HG03108 (cell line): ENCODE measurements around the gene MPP3.
"Not testable (repeated sequence)": the region's sequence is repeated elsewhere in the genome, so short reads cannot be mapped to it uniquely, and the experiment has no call there.

Experiments used
- ATAC-seq: cut with Tn5 transposase; IDR thresholded peaks from one replicate; pipeline ENCODE4 v1.9.1; 2021; ENCODE audit warnings: moderate library complexity; ENCODE audit not compliant: unreplicated experiment

The MPP3 gene

DNA sequence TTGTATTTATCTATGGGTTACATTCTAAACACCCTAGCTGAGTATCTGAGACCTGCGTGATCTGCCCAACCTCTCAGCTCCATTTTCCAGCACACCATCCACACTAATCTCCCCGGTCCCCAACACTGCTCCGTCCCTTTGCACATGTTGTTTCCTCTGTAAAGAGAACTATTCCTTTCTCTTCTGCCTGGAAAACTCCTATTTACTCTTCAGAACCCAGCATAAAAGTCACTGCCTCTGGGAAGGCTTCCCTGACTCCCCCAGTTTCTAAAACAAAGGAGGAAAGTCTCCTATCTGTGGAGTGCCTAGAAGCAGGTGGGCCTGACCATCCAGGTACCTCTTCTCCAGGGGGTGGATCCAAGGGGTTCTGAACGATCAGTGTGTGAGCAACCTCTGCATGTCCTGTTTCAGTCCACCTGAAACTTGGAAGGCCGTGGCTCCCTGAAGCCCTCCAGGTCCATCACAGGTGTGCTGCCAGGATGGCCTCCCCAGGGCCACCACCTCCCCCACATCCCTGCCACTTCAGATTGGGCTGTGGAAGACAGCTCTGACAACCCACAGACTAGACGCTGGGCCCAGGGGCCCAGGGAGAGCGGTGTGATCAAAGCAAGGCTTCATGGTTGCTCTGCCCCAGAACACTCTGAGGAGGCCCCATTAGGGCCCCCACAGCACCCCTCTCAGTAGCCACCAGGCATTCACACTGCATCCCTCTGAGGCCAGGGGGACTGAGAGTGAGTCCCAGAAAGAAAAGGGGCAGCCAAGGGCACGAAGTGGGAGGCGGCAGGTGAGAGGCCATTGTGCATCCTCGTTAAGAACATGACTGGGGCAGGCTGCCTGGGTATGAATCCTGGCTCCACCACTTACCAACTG, 20.3 kb downstream of the MPP3 start:
- no peak for ATAC-seq

DNA sequence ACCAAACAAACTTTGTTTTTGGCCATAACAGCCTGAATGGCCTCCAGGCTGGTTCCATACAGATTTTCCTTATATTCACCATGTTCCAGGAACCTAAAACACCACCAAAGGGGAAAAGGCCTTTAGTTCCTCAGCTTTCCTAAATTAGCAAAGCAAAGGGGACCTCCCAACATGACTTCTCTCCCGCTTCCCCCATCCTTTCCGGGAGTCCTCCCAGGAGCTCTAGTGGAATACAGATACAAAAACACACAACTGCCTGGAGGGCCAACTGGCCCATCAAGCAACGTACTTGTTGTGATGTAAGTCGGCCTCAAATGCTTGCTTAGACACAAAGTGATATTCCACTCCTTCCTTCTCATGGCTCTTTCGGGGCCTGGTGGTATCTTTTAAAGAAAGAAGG, 22.1 kb downstream of the MPP3 start:
- ATAC-seq = no peak

DNA sequence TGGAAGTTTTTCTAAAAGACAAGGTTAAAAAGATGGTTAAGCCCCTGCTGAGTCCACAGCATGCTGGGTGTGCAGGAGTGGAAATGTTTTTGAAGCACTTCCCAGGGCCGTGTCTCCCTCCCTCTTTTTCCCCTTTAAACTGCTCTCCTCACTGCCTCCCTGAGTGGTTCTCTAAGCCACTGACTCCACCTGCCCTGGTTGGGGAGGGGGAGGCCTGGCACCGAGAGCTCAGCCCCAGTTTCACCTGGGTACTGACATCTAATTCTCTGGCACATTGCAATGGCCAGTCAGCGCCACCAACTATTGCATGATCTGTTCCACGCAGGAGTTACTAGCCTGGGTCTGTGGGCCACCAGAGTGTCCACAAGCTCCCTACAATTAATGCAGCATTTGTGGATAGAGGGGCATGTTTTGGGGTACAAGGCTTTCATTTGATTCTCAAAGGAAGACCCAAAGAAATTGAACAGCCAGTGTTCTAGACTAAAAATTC, 22.7 kb downstream of the MPP3 start:
- ATAC-seq = no peak

DNA sequence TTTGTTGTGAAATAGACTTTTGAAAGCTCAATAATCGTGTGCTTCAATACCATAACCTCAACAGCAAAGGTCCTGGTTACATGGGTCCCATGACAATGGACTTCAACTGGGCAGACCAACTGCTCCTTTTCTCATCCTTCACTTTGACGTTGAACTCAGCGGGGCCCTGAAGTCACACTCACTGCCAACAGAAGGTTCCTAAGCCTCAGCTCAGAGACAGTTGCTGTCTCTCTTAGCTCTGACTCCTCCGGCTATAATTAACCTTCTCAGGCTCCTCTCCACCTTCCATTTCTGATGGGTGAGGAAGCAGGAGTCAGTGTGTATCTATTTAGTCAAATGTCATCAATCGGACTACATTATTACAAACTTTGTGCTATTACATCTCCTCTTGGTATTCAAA, 23.8 kb downstream of the MPP3 start:
- ATAC-seq = no peak

DNA sequence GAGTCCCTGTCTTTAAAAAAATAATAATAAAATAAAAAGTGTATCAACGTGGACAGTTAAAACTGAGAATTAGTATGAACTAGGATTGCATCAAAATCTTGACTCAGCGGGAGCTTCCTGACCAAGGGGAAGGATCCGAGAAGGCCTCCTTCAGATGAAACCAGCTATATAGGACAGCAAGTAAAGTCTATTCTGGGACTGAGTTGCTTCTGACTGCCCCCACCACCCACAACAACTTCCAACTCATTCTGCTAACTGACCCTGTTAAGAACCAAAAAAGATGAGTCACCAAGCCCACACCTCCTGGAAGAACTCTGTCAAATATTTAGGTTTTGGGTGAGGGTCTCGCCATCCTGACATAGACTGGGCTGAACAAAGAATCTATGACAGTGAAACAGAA, 24.9 kb downstream of the MPP3 start:
- no peak for ATAC-seq

DNA sequence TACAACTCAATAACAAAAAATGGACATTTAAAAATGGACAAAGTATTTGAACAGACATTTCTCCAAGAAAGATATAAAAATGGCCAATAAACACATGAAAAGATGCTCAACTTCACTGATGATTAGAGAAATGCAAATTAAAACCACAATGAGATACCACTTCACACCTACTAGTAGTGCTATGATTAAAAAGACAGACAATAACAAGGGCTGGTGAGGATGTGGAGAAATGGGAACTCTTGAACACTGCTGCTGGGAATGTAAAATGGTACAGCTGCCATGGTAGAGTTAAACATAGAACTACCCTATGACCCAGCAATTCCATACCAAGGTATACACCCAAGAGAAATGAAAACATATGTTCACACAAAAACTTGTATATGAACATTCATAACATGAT, 27.8 kb downstream of the MPP3 start:
- ATAC-seq = no peak

DNA sequence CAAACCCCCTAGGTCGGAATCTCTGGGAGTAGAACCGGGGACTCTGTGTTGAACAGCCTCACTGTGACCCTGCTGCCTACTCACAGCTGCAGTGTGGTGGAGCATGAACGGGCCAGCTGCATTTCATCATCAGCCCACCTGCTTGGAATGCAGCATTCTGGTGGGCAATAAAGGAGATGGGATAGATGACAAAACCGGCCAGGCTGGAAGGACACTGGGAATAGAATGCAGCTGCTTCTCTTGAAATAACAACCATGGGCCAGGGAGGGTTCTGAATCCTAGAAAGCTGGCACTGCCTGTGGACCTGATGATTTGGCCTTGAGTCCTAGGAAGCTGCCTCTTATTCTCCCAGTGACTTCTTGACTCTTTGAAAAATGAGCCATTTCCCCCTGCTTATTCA, 29.2 kb downstream of the MPP3 start:
- no peak for ATAC-seq

DNA sequence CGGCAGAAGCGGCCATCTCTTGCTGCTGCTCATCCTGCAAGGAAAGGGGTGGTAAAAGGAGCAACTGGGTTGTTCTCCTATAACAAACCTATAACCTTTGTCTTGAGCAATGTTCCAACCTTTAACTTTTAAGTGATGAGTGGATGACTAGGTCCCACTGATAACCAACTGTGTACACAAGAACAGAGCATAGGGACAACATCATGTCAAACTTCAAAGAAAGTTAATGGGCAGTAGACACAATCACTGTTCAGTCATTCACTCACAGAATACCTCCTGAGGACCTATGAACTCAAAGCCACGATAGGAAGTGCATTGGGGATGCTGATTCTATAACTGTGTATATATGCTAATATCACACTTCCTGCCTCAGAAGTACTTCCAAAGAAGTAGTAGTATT, 31.1 kb downstream of the MPP3 start:
- ATAC-seq = no peak

DNA sequence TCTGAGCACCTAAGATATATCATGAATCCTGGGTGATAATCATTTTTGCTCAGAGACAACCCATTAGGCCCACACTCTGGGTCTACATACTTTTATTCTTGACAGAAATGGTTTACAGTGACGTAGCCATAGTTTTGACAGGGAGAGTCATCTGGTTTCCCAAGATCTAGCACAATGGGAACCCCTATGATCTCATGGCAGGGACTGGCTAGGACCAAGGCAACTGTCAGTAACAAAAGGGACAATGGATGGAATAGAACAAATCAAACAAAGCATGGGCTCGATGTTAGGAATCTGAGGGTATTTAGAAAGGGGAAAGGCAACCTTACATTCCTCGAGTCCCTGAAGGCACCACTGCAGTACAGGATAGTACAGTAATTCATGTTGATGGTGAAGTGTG, 32.2 kb downstream of the MPP3 start:
- no peak for ATAC-seq

DNA sequence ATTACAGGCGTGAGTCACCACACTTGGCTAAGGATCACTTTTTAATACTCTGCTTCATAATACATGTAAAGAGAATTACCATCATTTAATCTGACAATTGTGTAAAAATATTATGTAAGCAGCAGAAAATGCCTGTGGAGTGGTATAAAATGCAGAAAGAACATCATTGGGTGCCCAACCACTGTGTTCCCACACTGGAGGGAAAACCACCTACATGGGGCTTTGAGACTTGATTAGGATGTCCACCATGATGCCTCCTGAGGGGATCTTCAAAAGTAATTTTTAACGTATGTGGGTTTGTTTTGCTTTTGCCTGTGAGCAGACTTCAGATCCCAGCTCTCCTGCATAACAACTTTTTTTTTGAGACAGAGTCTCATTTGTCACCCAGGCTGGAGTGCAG, 33.9 kb downstream of the MPP3 start:
- ATAC-seq = no peak

DNA sequence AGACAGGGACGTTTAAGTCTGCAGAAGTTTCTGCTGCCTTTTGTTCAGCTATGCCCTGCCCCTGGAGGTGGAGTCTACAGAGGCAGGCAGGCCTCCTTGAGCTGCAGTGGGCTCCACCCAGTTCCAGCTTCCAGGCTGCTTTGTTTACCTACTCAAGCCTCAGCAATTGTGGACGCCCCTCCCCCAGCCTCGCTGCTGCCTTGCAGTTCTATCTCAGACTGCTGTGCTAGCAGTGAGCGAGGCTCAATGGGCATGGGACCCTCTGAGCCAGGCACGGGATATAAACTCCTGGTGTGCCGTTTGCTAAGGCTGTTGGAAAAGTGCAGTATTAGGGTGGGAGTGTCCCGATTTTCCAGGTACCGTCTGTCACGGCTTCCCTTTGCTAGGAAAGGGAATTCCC, 34.9 kb downstream of the MPP3 start:
- ATAC-seq = not testable (repeated sequence)

DNA sequence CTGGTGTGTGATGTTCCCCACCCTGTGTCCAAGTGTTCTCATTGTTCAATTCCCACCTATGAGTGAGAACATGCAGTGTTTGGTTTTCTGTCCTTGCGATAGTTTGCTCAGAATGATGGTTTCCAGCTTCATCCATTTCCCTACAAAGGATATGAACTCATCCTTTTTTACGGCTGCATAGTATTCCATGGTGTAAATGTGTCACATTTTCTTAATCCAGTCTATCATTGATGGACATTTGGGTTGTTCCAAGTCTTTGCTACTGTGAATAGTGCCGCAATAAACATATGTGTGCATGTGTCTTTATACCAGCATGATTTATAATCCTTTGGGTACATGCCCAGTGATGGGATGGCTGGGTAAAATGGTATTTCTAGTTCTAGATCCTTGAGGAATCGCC, 40.3 kb downstream of the MPP3 start:
- ATAC-seq = not testable (repeated sequence)

DNA sequence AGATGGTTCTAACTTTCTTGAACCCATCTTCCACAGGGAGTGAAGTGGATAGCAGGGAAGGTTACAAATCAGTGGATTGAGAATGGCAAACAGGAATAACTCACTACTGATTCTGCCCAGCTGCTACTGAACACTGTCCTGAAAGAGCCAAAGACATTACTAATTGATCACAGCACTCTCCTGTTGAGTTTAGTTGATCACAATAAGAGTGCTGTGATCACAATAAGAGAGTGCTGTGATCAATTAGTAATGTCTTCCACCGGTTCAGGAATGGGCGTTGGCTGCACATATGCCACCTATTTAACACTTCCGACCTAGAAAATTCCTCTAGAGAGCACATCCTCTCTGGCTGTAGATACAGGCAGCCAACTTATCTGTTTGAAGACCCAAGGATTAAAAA, 41.4 kb downstream of the MPP3 start:
- ATAC-seq = no peak

DNA sequence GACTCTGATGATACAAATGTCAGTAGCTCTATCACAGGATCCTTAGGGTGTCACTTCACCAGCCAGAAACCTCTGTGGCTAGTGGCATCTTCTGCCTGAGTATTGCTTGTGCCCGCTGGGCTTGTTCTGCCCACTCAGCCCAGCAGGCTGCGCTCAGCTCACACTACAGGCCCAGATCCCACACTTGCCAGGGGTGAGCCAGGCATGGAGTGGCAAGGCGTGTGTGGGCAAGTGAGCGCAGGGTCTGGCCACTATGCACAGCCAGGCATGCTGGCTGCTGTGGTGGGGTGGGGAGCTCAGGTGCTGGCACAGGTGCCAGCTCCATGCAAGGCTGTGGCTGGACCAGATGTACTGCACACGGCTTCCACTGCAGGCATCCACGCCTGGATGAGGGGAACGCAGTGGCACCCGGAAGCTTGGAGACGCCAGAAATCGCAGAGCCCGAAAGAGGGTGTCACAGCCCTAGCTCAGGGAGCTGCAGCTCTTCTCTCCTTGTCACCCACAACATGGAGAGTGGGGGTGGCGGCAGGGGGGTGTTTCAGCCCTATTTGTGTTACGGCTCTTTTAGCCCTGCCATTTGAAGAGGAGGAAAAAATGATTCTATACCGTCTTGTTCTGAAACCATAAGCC, 42.5 kb downstream of the MPP3 start:
- ATAC-seq = no peak

DNA sequence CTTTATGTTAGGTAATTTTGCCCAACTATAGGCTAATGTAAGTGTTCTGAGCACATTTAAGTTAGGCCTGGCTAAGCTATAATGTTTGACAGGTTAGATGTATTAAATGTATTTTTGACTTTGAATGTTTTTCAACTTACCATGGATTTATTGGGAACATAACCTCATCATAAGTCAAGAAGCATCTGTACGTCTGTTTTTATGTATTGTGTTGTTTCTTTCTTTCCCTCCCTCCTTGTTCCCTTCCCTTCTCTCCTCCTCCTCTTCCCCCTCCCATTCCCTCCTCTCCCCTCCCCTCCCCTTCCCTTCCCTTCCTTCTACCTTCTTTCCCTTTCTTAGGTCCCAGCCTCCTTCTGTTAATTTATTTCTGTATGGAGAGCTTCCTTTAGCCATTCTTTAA, 43.5 kb downstream of the MPP3 start:
- ATAC-seq = no peak

DNA sequence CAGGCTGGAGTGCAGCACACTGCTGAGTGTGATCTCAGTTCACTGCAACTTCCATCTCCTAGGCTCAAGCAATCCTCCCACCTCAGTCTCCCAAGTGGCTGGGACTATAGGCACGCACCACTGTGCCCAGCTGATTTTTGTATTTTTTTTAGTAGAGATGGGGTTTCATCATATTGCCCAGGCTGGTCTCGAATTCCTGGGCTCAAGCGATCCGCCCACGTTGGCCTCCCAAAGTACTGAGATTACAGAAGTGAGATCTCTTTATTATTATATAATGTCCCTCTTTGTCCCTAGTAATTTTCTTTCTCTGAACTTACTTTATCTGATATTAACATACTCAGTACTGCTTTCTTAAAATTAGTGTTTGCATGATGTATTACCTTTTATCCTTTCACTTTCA, 44.4 kb downstream of the MPP3 start:
- ATAC-seq = no peak

DNA sequence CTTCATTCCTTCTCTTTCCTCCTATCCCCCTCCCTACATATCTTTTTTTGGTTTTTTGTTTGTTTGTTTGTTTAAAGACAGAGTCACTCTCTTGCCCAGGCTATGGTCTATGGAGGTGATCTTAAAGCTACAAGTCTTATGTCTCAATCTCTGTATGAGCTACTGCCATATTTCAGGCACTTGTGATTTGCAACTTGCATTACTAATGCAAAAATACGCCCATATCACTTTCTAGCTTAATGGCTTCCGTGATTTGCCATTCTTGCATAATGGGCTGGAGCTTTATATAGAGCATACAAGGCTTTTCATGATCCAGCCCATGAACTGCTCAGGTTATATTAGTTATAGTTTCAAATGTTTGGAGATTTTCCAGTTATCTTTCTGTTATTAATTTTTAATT, 45.2 kb downstream of the MPP3 start:
- no peak for ATAC-seq

DNA sequence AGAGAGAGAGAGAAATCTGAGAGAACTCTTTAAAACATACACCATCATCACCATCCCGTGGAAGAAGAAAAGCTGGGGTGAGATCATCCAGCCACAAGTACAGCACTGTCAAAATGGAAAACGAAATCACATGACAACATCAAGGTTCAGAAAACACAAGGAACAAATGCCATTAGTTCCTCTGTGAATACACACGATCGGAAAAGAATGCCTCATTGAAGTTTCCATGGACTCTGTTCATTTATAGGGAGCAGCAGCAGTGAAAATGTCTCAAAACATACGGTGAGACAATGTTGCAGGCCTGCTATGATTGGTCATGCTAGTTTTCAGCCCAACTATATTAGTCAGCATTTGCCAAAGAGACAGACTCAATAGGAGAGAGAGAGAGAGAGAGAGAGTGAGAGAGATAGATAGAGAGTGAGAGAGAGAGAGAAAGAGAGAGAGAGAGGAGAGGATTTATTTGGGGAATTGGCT, 48.3 kb downstream of the MPP3 start:
- no peak for ATAC-seq

DNA sequence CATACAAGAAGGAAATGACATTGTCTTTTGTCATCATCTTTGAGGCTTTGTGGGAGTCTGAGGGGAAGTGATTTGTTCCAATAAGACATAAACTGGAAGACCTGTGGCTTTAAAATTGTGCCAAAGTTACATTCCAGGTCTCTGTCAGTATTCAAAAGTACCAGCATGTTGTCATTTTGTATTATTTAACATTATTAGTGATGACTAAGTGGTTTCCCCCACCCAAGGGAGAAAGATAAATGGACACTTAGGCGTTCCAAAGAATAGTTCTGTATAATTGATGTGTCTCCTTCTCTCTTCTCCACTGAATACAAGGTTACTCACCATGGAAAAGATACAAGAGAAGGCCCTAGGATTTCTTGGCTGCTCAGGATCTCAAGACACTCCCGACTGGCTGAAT, 48.9 kb downstream of the MPP3 start:
- ATAC-seq = no peak

DNA sequence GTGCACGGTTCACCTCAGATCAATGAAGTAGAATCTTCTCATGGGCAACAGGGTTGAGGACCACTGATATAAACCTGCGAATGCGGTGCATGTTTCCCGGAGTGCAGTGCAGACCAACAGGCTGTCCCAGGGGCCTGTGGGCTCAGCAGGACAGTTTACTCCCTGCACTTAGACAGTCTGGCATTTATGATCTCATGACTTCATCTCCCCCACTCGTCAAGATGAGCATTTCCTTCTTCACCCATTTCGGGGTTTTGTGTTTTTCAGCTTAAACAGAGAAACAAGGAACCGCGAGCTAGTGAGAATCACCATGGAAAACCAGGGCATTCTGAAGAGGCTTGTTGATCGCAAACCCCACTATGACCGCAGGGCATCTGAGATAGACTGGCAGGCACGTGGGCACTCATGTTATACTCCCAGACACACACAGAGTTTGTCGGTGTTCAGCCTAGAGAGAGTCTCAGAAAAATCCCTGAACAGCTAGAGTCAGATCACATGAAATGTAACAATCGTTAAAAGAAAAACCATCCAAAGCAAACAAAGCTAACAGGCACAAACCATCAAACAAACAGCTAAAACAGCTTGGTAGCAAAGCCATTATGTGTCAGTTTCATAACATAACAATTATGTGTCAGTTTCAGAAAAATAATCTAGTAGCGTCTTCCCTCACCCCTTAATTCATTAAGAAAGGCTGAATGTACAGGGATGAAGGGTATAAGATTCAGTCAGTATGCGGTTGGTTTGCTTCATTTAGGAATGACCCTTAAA, 49.8 kb downstream of the MPP3 start:
- no peak for ATAC-seq

DNA sequence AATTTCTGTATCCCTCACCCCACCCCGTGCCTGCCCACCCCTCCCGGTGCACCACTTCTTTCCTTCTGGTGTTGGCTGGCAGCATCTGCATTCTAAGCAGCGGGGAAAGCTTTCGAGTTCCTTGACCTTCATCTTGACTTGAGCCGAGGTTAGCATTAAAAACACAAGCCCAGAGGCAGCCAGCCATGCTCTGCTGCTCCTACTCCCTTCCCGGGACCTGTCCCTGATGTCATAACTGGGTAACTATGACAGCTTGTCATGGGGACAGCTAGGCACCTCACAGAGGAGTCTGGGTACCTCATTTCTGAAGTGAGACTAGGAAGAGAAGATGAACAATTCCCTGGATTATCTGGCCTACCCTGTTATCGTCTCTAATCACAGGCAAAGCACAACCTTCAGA, 52.8 kb downstream of the MPP3 start, which contains the start of gene CFAP97D1:
Gene CFAP97D1, plus strand, starts transcription at position 301 of the 400 bp plus-strand sequence. Its CDS starts 28 bp downstream, at position 329.
- no peak for ATAC-seq
